ENCODE data around the gene LRRC3.
"Not testable (repeated sequence)": the region's sequence is repeated elsewhere in the genome, so short reads cannot be mapped to it uniquely, and the experiment has no call there.

LRRC3 gene

GRCh38 chr21:44454747-44455523 is at the start of gene LRRC3:
LRRC3 (plus strand) TSS chr21:44455510; CDS start chr21:44456645, 1,135 bp downstream.
- no peak for DNase-seq (ENCODE audit: low read depth)

GRCh38 chr21:44405948-44406872 is 49.1 kb upstream of the LRRC3 start:
- DNase-seq (ENCODE audit: low read depth): no peak

GRCh38 chr21:44406953-44407352 is 48.4 kb upstream of the LRRC3 start:
- DNase-seq (ENCODE audit: low read depth): no peak

- no peak for DNase-seq (ENCODE audit: low read depth)
Measured at GRCh38 chr21:44407493-44407892, 47.8 kb upstream of the LRRC3 start.

- DNase-seq (ENCODE audit: low read depth): no peak
Measured at GRCh38 chr21:44408226-44408625, 47.1 kb upstream of the LRRC3 start.

GRCh38 chr21:44413566-44414290 is 41.6 kb upstream of the LRRC3 start:
- no peak for DNase-seq (ENCODE audit: low read depth)

- no peak for DNase-seq (ENCODE audit: low read depth)
Measured at GRCh38 chr21:44414291-44415072, 40.8 kb upstream of the LRRC3 start.

- no peak for DNase-seq (ENCODE audit: low read depth)
Measured at GRCh38 chr21:44415073-44416025, 40.0 kb upstream of the LRRC3 start.

GRCh38 chr21:44416193-44416592 is 39.1 kb upstream of the LRRC3 start:
- no peak for DNase-seq (ENCODE audit: low read depth)

- not testable (repeated sequence) for DNase-seq (ENCODE audit: low read depth)
Measured at GRCh38 chr21:44417621-44418107, 37.6 kb upstream of the LRRC3 start.

- DNase-seq (ENCODE audit: low read depth): no peak
Measured at GRCh38 chr21:44418108-44418875, 37.0 kb upstream of the LRRC3 start.

- DNase-seq (ENCODE audit: low read depth): no peak
Measured at GRCh38 chr21:44418876-44419230, 36.5 kb upstream of the LRRC3 start.

- DNase-seq (ENCODE audit: low read depth): no peak
Measured at GRCh38 chr21:44419679-44420078, 35.6 kb upstream of the LRRC3 start.

- DNase-seq (ENCODE audit: low read depth): no peak
Measured at GRCh38 chr21:44420416-44421205, 34.7 kb upstream of the LRRC3 start.

- no peak for DNase-seq (ENCODE audit: low read depth)
Measured at GRCh38 chr21:44421901-44422840, 33.1 kb upstream of the LRRC3 start.

GRCh38 chr21:44423312-44423821 is 31.9 kb upstream of the LRRC3 start:
- DNase-seq (ENCODE audit: low read depth): no peak

- no peak for DNase-seq (ENCODE audit: low read depth)
Measured at GRCh38 chr21:44423941-44424607, 31.2 kb upstream of the LRRC3 start.

Data from GM04504 (cell line).